ENCODE measurements around the gene BCAS3.

DNA sequence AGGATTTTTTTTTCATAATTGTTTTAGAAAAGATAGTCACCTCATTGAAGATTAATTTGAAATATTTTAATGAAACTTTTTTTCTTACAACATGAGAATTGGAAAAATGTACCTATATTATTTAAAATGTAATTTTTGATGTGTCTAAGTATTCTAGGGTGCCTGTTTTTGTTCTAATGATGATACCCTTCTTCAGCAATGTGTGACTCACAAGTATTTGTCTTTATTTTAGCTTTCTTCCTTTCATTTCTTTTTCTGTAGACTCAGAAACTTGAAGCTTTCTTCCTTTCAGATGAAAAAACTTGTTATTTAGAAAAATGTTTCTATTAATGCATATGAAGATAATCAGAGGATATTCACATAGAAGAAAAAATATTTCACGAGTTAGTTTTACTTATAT, 231.8 kb downstream of the BCAS3 start:
- TF ChIP-seq, protein P1, sequence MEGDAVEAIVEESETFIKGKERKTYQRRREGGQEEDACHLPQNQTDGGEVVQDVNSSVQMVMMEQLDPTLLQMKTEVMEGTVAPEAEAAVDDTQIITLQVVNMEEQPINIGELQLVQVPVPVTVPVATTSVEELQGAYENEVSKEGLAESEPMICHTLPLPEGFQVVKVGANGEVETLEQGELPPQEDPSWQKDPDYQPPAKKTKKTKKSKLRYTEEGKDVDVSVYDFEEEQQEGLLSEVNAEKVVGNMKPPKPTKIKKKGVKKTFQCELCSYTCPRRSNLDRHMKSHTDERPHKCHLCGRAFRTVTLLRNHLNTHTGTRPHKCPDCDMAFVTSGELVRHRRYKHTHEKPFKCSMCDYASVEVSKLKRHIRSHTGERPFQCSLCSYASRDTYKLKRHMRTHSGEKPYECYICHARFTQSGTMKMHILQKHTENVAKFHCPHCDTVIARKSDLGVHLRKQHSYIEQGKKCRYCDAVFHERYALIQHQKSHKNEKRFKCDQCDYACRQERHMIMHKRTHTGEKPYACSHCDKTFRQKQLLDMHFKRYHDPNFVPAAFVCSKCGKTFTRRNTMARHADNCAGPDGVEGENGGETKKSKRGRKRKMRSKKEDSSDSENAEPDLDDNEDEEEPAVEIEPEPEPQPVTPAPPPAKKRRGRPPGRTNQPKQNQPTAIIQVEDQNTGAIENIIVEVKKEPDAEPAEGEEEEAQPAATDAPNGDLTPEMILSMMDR (IDR thresholded peaks at IDR 0.05) = no peak
- TF ChIP-seq POLR2A (IDR thresholded peaks at IDR 0.05) = no peak
- TF ChIP-seq EP300 (IDR thresholded peaks at IDR 0.05) = no peak

Measured in ovary (tissue), 3 donors.